HepG2 (cell line): ENCODE results near the gene CORO1C. TPM values are rescaled to one million over a fixed set of nuclear protein-coding genes. Genes with fewer than 3 reads are reported as not detected.

Experiments
- ATRX ChIP-seq: sonication (generic); formaldehyde crosslinking; IDR thresholded peaks from 2 replicates; pipeline ENCODE4 v1.4.0; 2020; ENCODE audit warnings: missing genetic modification reagents, borderline replicate concordance
- CERS6 ChIP-seq: sonication (generic); formaldehyde crosslinking; IDR thresholded peaks from 2 replicates; pipeline ENCODE4 v1.5.0; 2020; ENCODE audit warnings: missing genetic modification reagents
- GFI1 ChIP-seq: sonication (generic); formaldehyde crosslinking; IDR thresholded peaks from 2 replicates; pipeline ENCODE4 v1.5.0; 2020; ENCODE audit warnings: missing genetic modification reagents, mild to moderate bottlenecking, borderline replicate concordance
- HES4 ChIP-seq: sonication (generic); formaldehyde crosslinking; IDR thresholded peaks from 2 replicates; pipeline ENCODE4 v1.9.0; 2021; ENCODE audit warnings: mild to moderate bottlenecking, missing genetic modification reagents, borderline replicate concordance
- HNF1B ChIP-seq: sonication (generic); formaldehyde crosslinking; IDR thresholded peaks from 2 replicates; pipeline ENCODE4 v1.5.1; 2020; ENCODE audit warnings: mild to moderate bottlenecking, moderate library complexity, missing genetic modification reagents
- IRF9 ChIP-seq: sonication (generic); formaldehyde crosslinking; IDR thresholded peaks from 2 replicates; pipeline ENCODE4 v1.8.0; 2022; ENCODE audit warnings: missing genetic modification reagents, mild to moderate bottlenecking, borderline replicate concordance
- JUND ChIP-seq: sonication (generic); formaldehyde crosslinking; IDR thresholded peaks from 2 replicates; pipeline ENCODE4 v1.8.0; 2022; ENCODE audit warnings: mild to moderate bottlenecking, missing genetic modification reagents
- KIAA2018 ChIP-seq: sonication (generic); formaldehyde crosslinking; IDR thresholded peaks from 2 replicates; pipeline ENCODE4 v1.5.0; 2020; ENCODE audit warnings: mild to moderate bottlenecking, missing genetic modification reagents, borderline replicate concordance
- MTA1 ChIP-seq: sonication (generic); formaldehyde crosslinking; IDR thresholded peaks from 2 replicates; pipeline ENCODE4 v1.4.0; 2020; ENCODE audit warnings: missing genetic modification reagents, mild to moderate bottlenecking, borderline replicate concordance
- SP4 ChIP-seq: sonication (generic); formaldehyde crosslinking; IDR thresholded peaks from 2 replicates; pipeline ENCODE4 v1.8.1; 2023; ENCODE audit warnings: mild to moderate bottlenecking, missing genetic modification reagents
- TBX3 ChIP-seq: fragments of 450-650 bp; IDR thresholded peaks from 2 replicates; pipeline ENCODE4 v1.6.1; 2017; ENCODE audit warnings: antibody characterized with exemption, mild to moderate bottlenecking, inconsistent platforms, borderline replicate concordance
- TMF1 ChIP-seq: sonication (generic); formaldehyde crosslinking; IDR thresholded peaks from 2 replicates; pipeline ENCODE4 v1.8.1; 2022; ENCODE audit warnings: low read depth, missing genetic modification reagents
- WIZ ChIP-seq: sonication (generic); formaldehyde crosslinking; IDR thresholded peaks from 2 replicates; pipeline ENCODE4 v1.5.1; 2020; ENCODE audit warnings: mild to moderate bottlenecking, missing genetic modification reagents
- ZNF234 ChIP-seq: sonication (generic); formaldehyde crosslinking; conservative IDR thresholded peaks from 2 replicates; pipeline ENCODE4 v1.5.1; 2020; ENCODE audit warnings: mild to moderate bottlenecking, missing genetic modification reagents
- ZNF264 ChIP-seq: sonication (generic); formaldehyde crosslinking; IDR thresholded peaks from 2 replicates; pipeline ENCODE4 v1.4.0; 2020; ENCODE audit warnings: missing genetic modification reagents
- ZNF335 ChIP-seq: sonication (generic); formaldehyde crosslinking; IDR thresholded peaks from 2 replicates; pipeline ENCODE4 v1.4.0; 2020; ENCODE audit warnings: missing genetic modification reagents
- ZNF709 ChIP-seq: sonication (generic); formaldehyde crosslinking; IDR thresholded peaks from 2 replicates; pipeline ENCODE4 v1.5.0; 2020; ENCODE audit warnings: mild to moderate bottlenecking, missing genetic modification reagents
- polyA plus RNA-seq, 8 experiments: library from polyadenylated mRNA; depleted of rRNA in 3 of 8; stranded (reverse) in 7 of 8; unstranded in 1 of 8; fragments of >200 nt; fragmentation: Illumina TruSeq in 4 of 8; extraction: Trizol in 4 of 8; gene quantifications; 2 replicates each; pipeline versions ENCODE4 v1.2.1 to v1.2.3, GENCODE V29; 2011 to 2016; ENCODE audit warnings: low read depth in 4 of 8, missing spikeins in 1 of 8, mixed read lengths in 1 of 8; ENCODE audit not compliant: insufficient read depth in 1 of 8
- total RNA-seq, 5 experiments: library from RNA; depleted of rRNA; stranded (reverse); fragments of >200 nt; fragmentation: Illumina TruSeq; extraction: Trizol; gene quantifications; 2 replicates each; pipeline ENCODE4 v1.2.3, GENCODE V29; 2016; ENCODE audit warnings: low read depth in 1 of 5

The CORO1C gene
- total and polyA plus RNA-seq, 2 of the 13 experiments (the other 11 are each of a cell fraction or from before 2014, with no cell fraction given) = 73.7 to 131 TPM

GRCh38 chr12:108731105-108731865 is at the start of gene CORO1C (continued):
- no peak for TF ChIP-seq KIAA2018 (CRISPR knock-in tag)
- no peak for TF ChIP-seq ATRX (CRISPR knock-in tag)
- no peak for TF ChIP-seq ZNF335
- TF ChIP-seq TMF1 (CRISPR knock-in tag) = no peak
- 0 out of 2 replicates have a peak, but pooled peaks have one; percentile 26 for TF ChIP-seq ZNF264 (CRISPR knock-in tag)
- TF ChIP-seq ZNF234 (CRISPR knock-in tag) = no peak
- 0 out of 2 replicates have a peak, but pooled peaks have one; percentile 23 for TF ChIP-seq JUND
- no peak for TF ChIP-seq MTA1
- TF ChIP-seq CERS6 (CRISPR knock-in tag) = no peak
- no peak; the same call in 1 of the 2 replicates for TF ChIP-seq GFI1 (CRISPR knock-in tag)
- peak; percentile 43; the same call in 1 of the 2 replicates for TF ChIP-seq ZNF709 (CRISPR knock-in tag)
- TF ChIP-seq TBX3 = no peak
- TF ChIP-seq WIZ (CRISPR knock-in tag) = 0 out of 2 replicates have a peak, but pooled peaks have one; percentile 33
- no peak for TF ChIP-seq HNF1B (CRISPR knock-in tag)
- TF ChIP-seq SP4 = peak; percentile 98
- peak; percentile 69; the same call in 1 of the 2 replicates for TF ChIP-seq IRF9 (CRISPR knock-in tag)
- 0 out of 2 replicates have a peak, but pooled peaks have one; percentile 73 for TF ChIP-seq HES4 (CRISPR knock-in tag)
